Kidney (tissue), 14 donors: ENCODE data around the gene COPS2. TPM values are rescaled to one million over a fixed set of nuclear protein-coding genes. Genes with fewer than 3 reads are reported as not detected.
"Not testable (repeated sequence)": the region's sequence is repeated elsewhere in the genome, so short reads cannot be mapped to it uniquely, and the experiment has no call there.

ENCODE experiments used
- DNase-seq, 5 donors: peaks; one replicate each; pipeline ENCODE4 v3.0.0-alpha.2; 2013 to 2020
- FAIRE-seq: peaks from 2 replicates; lab custom pipeline; 2012; peaks lifted over from hg19 to GRCh38; lab: Jason Lieb, UNC
- H3K27ac ChIP-seq, 2 donors: one replicate each; pipeline ENCODE4 v1.7.0; 2013; ENCODE audit warnings: low read depth in 2 of 2, low read length in 2 of 2, inconsistent platforms in 1 of 2
- H3K27me3 ChIP-seq: one replicate; pipeline ENCODE4 v1.7.1; 2013; ENCODE audit warnings: low read length, inconsistent platforms; ENCODE audit not compliant: control insufficient read depth, insufficient read depth
- H3K36me3 ChIP-seq, 3 donors: one replicate each; pipeline versions ENCODE4 v1.7.0 to v1.7.1; 2013; ENCODE audit warnings: low read length in 3 of 3, control low read depth in 1 of 3, inconsistent platforms in 1 of 3; ENCODE audit not compliant: insufficient read depth in 3 of 3, control insufficient read depth in 2 of 3
- H3K4me1 ChIP-seq, 3 donors: one replicate each; pipeline versions ENCODE4 v1.7.0 to v1.7.1; 2013; ENCODE audit warnings: low read length in 3 of 3, inconsistent platforms in 1 of 3, low read depth in 1 of 3; ENCODE audit not compliant: control insufficient read depth in 2 of 3, insufficient read depth in 2 of 3
- H3K4me3 ChIP-seq, 3 donors: one replicate each; pipeline versions ENCODE4 v1.7.0 to v1.8.1; 2013; ENCODE audit warnings: low read length in 3 of 3, control low read depth in 1 of 3, inconsistent platforms in 1 of 3
- H3K9ac ChIP-seq, 3 donors: one replicate each; pipeline versions ENCODE4 v1.7.0 to v1.7.1; 2013; ENCODE audit warnings: low read length in 3 of 3, control low read depth in 1 of 3, inconsistent platforms in 1 of 3
- H3K9me3 ChIP-seq, 3 donors: one replicate each; pipeline versions ENCODE4 v1.7.0 to v1.7.1; 2013; ENCODE audit warnings: low read length in 3 of 3, control low read depth in 1 of 3, inconsistent platforms in 1 of 3; ENCODE audit not compliant: control insufficient read depth in 2 of 3, insufficient read depth in 1 of 3
- intact Hi-C: fragments of 100-400 bp; cut with DNase I; formaldehyde crosslinking; loops from one replicate; pipeline ENCODE4 v1.11.1; 2022
- polyA plus RNA-seq: library from polyadenylated mRNA; stranded (reverse); fragments of 350-450 nt; fragmentation: Illumina TruSeq; extraction: RNeasy Lipid Tissue Mini Kit (QIAGEN cat#74804); gene quantifications from one replicate; pipeline ENCODE4 v1.2.3, GENCODE V29; 2014; ENCODE audit warnings: low read depth, low replicate concordance; ENCODE audit not compliant: insufficient read depth
- total RNA-seq: library from RNA; stranded (reverse); fragmentation: NEBNext Ultra II Directional; extraction: Animal tissue kit (Norgen Biotek cat#: 25700); gene quantifications from one replicate; pipeline ENCODE4 v1.2.1, GENCODE V29; 2021
- TF ChIP-seq, protein P1 (sequence below): IDR thresholded peaks from 3 replicates; pipeline ENCODE4 v1.5.1; 2012; ENCODE audit warnings: mild to moderate bottlenecking, moderate library complexity, borderline replicate concordance; ENCODE audit not compliant: insufficient read depth; ENCODE audit errors: extremely low read depth
- donor health status: control.
- donor health status: control.
- donor health status: control.
- donor health status: control.
- donor health status: control.
- donor health status: DM: yes; HTN: yes; CAD: no.
- donor health status: Normal renal cell carcinoma (clear cell type).

The COPS2 gene
- total and polyA plus RNA-seq, 2 donors from 2014 or later: 42.6 to 60.1 TPM

DNA sequence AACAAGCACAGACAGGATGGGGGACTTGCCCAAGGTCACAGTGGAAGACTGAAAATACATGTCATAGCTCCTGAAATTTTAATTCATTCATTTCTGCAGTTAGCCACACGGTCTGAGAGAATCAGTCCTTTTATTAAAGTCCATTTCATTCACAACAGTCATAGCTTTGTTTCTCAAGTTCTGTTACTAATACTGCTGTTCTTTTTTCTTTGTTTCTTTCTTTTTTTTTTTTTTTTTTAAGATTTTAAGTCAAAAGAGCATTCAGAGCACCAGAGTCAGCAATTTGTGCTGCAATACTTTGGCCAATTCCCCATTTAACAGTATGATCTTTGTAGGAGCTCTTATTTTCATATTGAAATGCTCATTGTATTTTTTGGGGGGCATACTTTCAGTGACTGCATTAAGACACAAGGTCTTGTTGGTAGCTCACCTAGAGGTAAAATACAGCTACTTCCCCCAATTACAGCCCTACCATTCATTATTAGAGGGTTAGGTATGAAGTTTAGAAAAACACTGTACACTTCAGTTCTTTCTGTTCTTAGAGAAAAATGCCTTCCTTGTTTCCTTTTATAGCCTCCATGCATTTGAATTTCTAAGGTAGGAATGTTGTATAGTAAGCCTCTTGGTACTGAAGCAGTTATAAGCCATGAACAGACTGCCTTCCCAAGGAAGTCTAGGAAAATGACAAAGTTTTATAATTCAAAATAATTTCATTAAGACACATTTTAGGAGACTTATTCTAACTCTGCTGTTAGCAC lies 24.2 kb upstream of the COPS2 start:
- TF ChIP-seq, protein P1, sequence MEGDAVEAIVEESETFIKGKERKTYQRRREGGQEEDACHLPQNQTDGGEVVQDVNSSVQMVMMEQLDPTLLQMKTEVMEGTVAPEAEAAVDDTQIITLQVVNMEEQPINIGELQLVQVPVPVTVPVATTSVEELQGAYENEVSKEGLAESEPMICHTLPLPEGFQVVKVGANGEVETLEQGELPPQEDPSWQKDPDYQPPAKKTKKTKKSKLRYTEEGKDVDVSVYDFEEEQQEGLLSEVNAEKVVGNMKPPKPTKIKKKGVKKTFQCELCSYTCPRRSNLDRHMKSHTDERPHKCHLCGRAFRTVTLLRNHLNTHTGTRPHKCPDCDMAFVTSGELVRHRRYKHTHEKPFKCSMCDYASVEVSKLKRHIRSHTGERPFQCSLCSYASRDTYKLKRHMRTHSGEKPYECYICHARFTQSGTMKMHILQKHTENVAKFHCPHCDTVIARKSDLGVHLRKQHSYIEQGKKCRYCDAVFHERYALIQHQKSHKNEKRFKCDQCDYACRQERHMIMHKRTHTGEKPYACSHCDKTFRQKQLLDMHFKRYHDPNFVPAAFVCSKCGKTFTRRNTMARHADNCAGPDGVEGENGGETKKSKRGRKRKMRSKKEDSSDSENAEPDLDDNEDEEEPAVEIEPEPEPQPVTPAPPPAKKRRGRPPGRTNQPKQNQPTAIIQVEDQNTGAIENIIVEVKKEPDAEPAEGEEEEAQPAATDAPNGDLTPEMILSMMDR: no peak
- DNase-seq (no peak), FAIRE-seq (no peak)
- H3K9me3 ChIP-seq: no peaks in the 10 kb centered on the region
- no peak overlapping the region for H3K4me3 ChIP-seq
- no peak overlapping the region for H3K9ac ChIP-seq
- H3K27me3 ChIP-seq: no peaks in the 10 kb centered on the region
- H3K27ac ChIP-seq: no peak overlapping the region
- H3K4me1 ChIP-seq: no peaks in the 10 kb centered on the region
- no peaks in the 10 kb centered on the region for H3K36me3 ChIP-seq
- intact Hi-C loops: no loop called here

DNA sequence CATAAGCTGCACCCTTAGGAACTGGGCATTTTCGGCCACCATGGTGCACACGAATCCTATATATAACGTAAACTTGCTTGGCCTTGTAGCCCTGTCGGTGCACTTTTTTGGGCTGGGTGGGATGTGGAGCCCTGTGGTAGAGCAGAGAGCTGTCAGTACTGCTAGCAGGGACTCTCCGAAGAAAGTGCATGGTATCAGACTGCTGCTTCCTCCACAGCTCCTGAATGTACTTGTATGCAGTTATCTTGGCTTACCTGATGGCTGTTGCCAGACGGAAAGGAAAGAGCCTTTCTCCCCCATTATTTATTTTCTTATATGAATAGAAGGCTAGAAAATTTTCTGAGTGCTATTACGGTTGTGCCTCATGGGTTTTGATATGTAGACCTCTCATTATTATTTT lies 23.1 kb upstream of the COPS2 start:
- TF ChIP-seq, protein P1: no peak
- FAIRE-seq (no peak), DNase-seq (no peak)
- no peaks in the 10 kb centered on the region for H3K36me3 ChIP-seq
- no peak overlapping the region for H3K9ac ChIP-seq
- H3K4me1 ChIP-seq: no peaks in the 10 kb centered on the region
- intact Hi-C loops: no loop called here
- no peak overlapping the region for H3K4me3 ChIP-seq
- no peaks in the 10 kb centered on the region for H3K27me3 ChIP-seq
- no peaks in the 10 kb centered on the region for H3K9me3 ChIP-seq
- H3K27ac ChIP-seq: no peak overlapping the region

GRCh38 chr15:49175582-49176397 lies 20.4 kb upstream of the COPS2 start:
- H3K27ac ChIP-seq: peak overlapping the region in 1 of 2 donors; percentile 20
- H3K27me3 ChIP-seq, DNase-seq, H3K4me1 ChIP-seq, H3K36me3 ChIP-seq, H3K4me3 ChIP-seq, FAIRE-seq, H3K9me3 ChIP-seq, H3K9ac ChIP-seq, intact Hi-C loops: not testable (repeated sequence)

DNA sequence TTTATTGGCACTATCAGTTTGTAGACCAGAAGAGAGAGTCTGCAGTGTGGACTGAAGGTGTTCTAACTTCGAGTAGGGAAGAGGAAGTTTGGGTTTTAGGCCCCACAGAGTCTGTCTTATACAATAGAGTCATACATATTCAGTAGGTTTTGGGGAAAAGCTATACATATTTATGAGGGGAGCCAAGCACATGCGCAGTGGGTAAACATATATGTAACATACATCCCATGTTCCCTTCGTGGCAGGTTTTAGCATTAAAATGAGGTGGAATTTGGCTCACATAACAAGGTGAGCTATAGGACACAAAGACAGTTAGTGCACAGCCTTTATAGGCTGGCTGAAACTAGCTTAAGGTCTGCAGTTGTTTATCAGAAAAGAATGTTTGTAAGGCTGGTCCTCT lies 19.5 kb upstream of the COPS2 start:
- H3K36me3 ChIP-seq: no peaks in the 10 kb centered on the region
- peaks cover 0 to under 1% (median 0%) of the 10 kb centered on the region in 3 donors for H3K4me1 ChIP-seq
- H3K9me3 ChIP-seq: no peaks in the 10 kb centered on the region
- intact Hi-C loops: no loop called here
- H3K9ac ChIP-seq: no peak overlapping the region
- TF ChIP-seq, protein P1: no peak
- H3K27me3 ChIP-seq: no peaks in the 10 kb centered on the region
- no peak for DNase-seq
- no peak overlapping the region for H3K27ac ChIP-seq
- H3K4me3 ChIP-seq: no peak overlapping the region
- FAIRE-seq: no peak
